Smooth muscle cell (in vitro differentiated cells): ENCODE data around the gene DNAH10. TPM values are rescaled to one million over a fixed set of nuclear protein-coding genes. Genes with fewer than 3 reads are reported as not detected.

Experiments used
- DNase-seq: peaks from one replicate; lab custom pipeline; 2025; ENCODE audit not compliant: unreplicated experiment; lab: John Stamatoyannopoulos, UW
- H2AFZ ChIP-seq: fragments of 200-600 bp; sonication (generic); 2 replicates; pipeline ENCODE4 v1.6.0; 2016; ENCODE audit warnings: antibody characterized with exemption, low read depth, mild to moderate bottlenecking
- H3F3A ChIP-seq: fragments of 200-600 bp; sonication (generic); 2 replicates; pipeline ENCODE4 v1.6.0; 2017; ENCODE audit warnings: antibody characterized with exemption, low read depth
- H3K27ac ChIP-seq: fragments of 200-600 bp; sonication (generic); 2 replicates; pipeline ENCODE4 v1.5.1; 2016; ENCODE audit warnings: low read depth, mild to moderate bottlenecking
- H3K27me3 ChIP-seq: fragments of 200-600 bp; sonication (generic); 2 replicates; pipeline ENCODE4 v1.6.1; 2016; ENCODE audit warnings: low read depth, mild to moderate bottlenecking
- H3K36me3 ChIP-seq: fragments of 200-600 bp; sonication (generic); 2 replicates; pipeline ENCODE4 v1.5.1; 2016; ENCODE audit warnings: low read depth
- H3K4me1 ChIP-seq: fragments of 200-600 bp; sonication (generic); 2 replicates; pipeline ENCODE4 v1.5.1; 2016; ENCODE audit warnings: low read depth
- H3K4me2 ChIP-seq: fragments of 200-600 bp; sonication (generic); 2 replicates; pipeline ENCODE4 v1.6.0; 2016; ENCODE audit warnings: mild to moderate bottlenecking
- H3K4me3 ChIP-seq: fragments of 200-600 bp; sonication (generic); 2 replicates; pipeline ENCODE4 v1.5.1; 2016; ENCODE audit warnings: mild to moderate bottlenecking
- H3K79me2 ChIP-seq: fragments of 200-600 bp; sonication (generic); 2 replicates; pipeline ENCODE4 v1.6.0; 2016; ENCODE audit warnings: low read depth, mild to moderate bottlenecking
- H3K9ac ChIP-seq: fragments of 200-600 bp; sonication (generic); 2 replicates; pipeline ENCODE4 v1.6.0; 2016; ENCODE audit warnings: low read depth
- H3K9me3 ChIP-seq: fragments of 200-600 bp; sonication (generic); replicated peaks from 2 replicates; pipeline ENCODE4 v1.5.1; 2016; ENCODE audit warnings: low read depth
- H4K20me1 ChIP-seq: fragments of 200-600 bp; sonication (generic); 2 replicates; pipeline ENCODE4 v1.6.0; 2016; ENCODE audit warnings: low read depth
- WGBS: methylation state at CpG from one replicate; pipeline ENCODE4 v1.1.7; 2016; ENCODE audit warnings: low lambda C conversion rate; 5-methylcytosine and 5-hydroxymethylcytosine counted together
- polyA plus RNA-seq: library from polyadenylated mRNA; unstranded; fragments of >200 nt; fragmentation: Nextera tagmentation; extraction: Ambion mirVana; gene quantifications from 2 replicates; pipeline ENCODE4 v1.2.1, GENCODE V29; 2016
- total RNA-seq: library from RNA; depleted of rRNA; stranded (reverse); fragments of >200 nt; gene quantifications from 2 replicates; pipeline ENCODE4 v1.2.3, GENCODE V29; 2014
- TF ChIP-seq, protein P1 (sequence below): fragments of 200-600 bp; sonication (generic); IDR thresholded peaks from 2 replicates; pipeline ENCODE4 v1.5.1; 2017; ENCODE audit warnings: borderline replicate concordance, mild to moderate bottlenecking, antibody characterized with exemption; ENCODE audit not compliant: insufficient read depth, poor library complexity, severe bottlenecking

Gene DNAH10
- total and polyA plus RNA-seq, 2 experiments from 2014 or later = 1.5 to 2.2 TPM

DNA sequence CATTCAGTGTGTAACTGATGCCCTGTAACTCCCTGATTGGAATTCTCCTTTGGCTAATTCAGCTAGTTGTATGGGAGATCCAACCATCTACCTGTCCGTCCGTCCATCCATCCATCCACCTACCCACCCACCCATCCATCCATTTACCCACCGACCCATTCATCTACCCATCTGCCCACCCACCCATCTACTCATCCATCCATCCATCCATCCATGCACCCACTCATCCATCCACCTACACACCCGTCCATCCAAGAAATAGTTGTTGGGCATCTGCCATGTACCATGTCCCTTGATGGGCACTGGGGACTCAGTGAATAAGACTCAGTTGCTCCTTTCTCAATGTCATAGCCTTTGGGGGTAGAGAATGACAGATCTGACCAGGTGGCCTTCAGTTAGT, 162.4 kb downstream of the DNAH10 start:
- Histone ChIP-seq H3K9ac (no peak overlapping the region), H4K20me1 (no peaks in the 10 kb centered on the region), H3K27me3 (no peaks in the 10 kb centered on the region), H3K36me3 (no peaks in the 10 kb centered on the region), H3K4me1 (no peaks in the 10 kb centered on the region), H3K9me3 (no peaks in the 10 kb centered on the region), H2AFZ (no peak overlapping the region), H3K4me3 (no peak overlapping the region), H3K27ac (no peak overlapping the region), H3F3A (no peaks in the 10 kb centered on the region), H3K79me2 (no peaks in the 10 kb centered on the region), H3K4me2 (no peak overlapping the region)
- WGBS = 94% methylated on average over 4 of the region's 4 CpGs
- no peak for DNase-seq
- TF ChIP-seq, protein P1, sequence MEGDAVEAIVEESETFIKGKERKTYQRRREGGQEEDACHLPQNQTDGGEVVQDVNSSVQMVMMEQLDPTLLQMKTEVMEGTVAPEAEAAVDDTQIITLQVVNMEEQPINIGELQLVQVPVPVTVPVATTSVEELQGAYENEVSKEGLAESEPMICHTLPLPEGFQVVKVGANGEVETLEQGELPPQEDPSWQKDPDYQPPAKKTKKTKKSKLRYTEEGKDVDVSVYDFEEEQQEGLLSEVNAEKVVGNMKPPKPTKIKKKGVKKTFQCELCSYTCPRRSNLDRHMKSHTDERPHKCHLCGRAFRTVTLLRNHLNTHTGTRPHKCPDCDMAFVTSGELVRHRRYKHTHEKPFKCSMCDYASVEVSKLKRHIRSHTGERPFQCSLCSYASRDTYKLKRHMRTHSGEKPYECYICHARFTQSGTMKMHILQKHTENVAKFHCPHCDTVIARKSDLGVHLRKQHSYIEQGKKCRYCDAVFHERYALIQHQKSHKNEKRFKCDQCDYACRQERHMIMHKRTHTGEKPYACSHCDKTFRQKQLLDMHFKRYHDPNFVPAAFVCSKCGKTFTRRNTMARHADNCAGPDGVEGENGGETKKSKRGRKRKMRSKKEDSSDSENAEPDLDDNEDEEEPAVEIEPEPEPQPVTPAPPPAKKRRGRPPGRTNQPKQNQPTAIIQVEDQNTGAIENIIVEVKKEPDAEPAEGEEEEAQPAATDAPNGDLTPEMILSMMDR = no peak

DNA sequence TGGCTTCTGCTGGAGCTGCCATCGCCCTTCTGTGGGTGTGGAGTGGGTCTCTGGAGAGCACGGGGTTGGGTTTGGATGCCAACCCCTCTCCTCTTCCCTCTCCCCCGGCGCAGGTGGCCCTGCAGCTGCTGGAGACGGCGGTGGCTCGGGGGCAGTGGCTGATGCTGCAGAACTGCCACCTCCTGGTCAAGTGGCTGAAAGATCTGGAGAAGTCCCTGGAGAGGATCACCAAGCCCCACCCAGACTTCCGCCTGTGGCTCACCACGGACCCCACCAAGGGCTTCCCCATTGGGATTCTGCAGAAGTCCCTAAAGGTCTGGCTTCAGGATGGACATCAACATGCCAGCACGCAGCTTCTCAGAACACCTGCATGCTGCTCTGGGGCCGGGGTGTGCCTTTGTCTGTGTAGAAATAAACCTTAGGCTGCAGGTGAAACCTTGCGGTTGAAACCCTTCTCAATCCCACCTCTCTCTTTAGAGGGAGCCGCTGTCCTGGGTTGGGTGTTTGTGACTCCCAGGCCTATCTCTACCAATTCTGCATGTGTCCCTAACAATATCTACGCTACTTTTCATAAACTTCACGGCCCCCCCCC, 166.3 kb downstream of the DNAH10 start:
- no peak overlapping the region for H3K27ac ChIP-seq
- DNase-seq = no peak
- WGBS = 88% methylated on average over 15 of the region's 15 CpGs
- no peaks in the 10 kb centered on the region for H3F3A ChIP-seq
- H3K9me3 ChIP-seq = no peaks in the 10 kb centered on the region
- no peaks in the 10 kb centered on the region for H4K20me1 ChIP-seq
- H3K4me2 ChIP-seq = no peak overlapping the region
- no peak overlapping the region for H3K9ac ChIP-seq
- no peak overlapping the region for H2AFZ ChIP-seq
- no peak overlapping the region for H3K4me3 ChIP-seq
- H3K79me2 ChIP-seq = no peaks in the 10 kb centered on the region
- H3K36me3 ChIP-seq = no peaks in the 10 kb centered on the region
- H3K27me3 ChIP-seq = no peaks in the 10 kb centered on the region
- no peaks in the 10 kb centered on the region for H3K4me1 ChIP-seq
- TF ChIP-seq, protein P1 = no peak

DNA sequence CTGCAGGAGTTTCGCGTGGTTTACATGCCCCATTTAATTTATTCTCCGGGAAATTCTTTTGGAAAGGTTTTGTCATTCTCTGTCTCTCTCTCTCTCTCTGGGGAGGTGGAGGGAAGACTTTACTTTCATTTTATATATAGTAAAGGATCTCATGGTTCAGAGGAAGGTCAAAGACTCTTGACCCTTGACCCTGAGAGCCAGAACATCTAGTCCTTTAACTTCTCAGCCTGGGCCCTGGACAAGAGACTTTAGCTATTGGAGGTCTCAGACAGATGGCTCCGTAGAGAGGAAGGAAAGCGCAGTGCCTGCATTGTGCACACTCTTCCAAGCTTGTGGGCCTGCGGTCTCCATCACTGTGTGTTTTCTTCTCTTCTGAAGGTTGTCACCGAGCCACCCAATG, 166.8 kb downstream of the DNAH10 start:
- no peaks in the 10 kb centered on the region for H3K27me3 ChIP-seq
- no peak overlapping the region for H3K4me2 ChIP-seq
- H3K9me3 ChIP-seq = no peaks in the 10 kb centered on the region
- H3K4me1 ChIP-seq = no peaks in the 10 kb centered on the region
- TF ChIP-seq, protein P1 = no peak
- H3K79me2 ChIP-seq = no peaks in the 10 kb centered on the region
- no peaks in the 10 kb centered on the region for H4K20me1 ChIP-seq
- H3K27ac ChIP-seq = no peak overlapping the region
- no peaks in the 10 kb centered on the region for H3F3A ChIP-seq
- H3K9ac ChIP-seq = no peak overlapping the region
- no peak for DNase-seq
- H3K4me3 ChIP-seq = no peak overlapping the region
- WGBS = 96% methylated on average over 7 of the region's 7 CpGs
- H3K36me3 ChIP-seq = no peaks in the 10 kb centered on the region
- no peak overlapping the region for H2AFZ ChIP-seq

DNA sequence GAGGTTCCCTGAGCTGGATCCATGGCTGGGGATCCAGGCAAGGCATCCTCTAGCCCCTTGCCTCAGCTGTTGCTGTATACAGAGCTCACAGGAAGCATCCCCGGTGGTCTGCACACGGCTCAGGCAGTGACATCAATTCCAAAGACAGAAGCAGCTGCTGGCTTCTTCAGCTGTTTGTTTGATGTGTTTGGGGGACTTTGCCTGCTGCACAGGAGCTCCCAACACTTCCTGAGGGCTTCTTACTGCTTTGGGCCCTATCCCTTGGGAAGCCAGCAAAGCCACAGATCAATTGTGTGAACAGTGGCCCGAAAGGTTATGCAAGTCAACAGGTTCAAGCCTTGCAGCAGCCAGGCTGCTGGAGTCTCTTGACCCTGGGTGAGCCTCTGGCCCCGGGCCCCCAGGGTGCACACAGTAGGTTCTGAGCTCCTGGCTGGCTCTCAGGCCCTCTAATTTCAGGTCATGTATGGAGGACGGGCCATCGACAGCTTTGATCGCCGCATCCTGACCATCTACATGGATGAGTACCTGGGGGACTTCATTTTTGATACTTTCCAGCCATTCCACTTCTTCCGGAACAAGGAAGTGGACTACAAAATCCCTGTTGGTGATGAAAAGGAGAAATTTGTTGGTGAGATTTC, 168.0 kb downstream of the DNAH10 start:
- no peak overlapping the region for H3K4me2 ChIP-seq
- no peaks in the 10 kb centered on the region for H3K4me1 ChIP-seq
- H3K36me3 ChIP-seq = no peaks in the 10 kb centered on the region
- no peaks in the 10 kb centered on the region for H4K20me1 ChIP-seq
- TF ChIP-seq, protein P1 = no peak
- H3K27ac ChIP-seq = no peak overlapping the region
- no peak overlapping the region for H3K9ac ChIP-seq
- no peaks in the 10 kb centered on the region for H3K27me3 ChIP-seq
- no peaks in the 10 kb centered on the region for H3K9me3 ChIP-seq
- H2AFZ ChIP-seq = no peak overlapping the region
- H3F3A ChIP-seq = no peaks in the 10 kb centered on the region
- DNase-seq = no peak
- no peak overlapping the region for H3K4me3 ChIP-seq
- WGBS = 92% methylated on average over 9 of the region's 9 CpGs
- no peaks in the 10 kb centered on the region for H3K79me2 ChIP-seq
